Measurements from ENCODE around the gene ADCK1.
"Not testable (repeated sequence)": the region's sequence is repeated elsewhere in the genome, so short reads cannot be mapped to it uniquely, and the experiment has no call there.

ADCK1 gene

DNA sequence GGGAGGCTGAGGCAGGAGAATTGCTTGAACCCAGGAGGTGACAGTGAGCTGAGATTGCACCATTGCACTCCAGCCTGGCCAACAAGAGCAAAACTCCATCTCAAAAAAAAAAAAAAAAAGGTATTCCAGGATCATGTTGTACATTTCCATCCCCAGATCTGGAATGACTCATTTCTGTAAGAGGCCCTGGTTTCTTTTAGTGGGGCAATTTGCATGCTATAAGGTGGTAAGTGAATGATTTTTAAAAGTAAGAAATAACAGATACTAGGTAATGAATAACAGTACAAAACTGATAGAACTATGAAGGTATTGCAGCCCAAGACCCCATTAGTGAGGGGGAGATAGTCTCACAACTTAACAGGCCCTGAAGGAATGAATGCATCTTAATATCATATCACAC is 17.7 kb upstream of the ADCK1 start:
- no peaks in the 10 kb centered on the region for H3K9me3 ChIP-seq (ENCODE audit: control insufficient read depth, low read length)
- H3K4me1 ChIP-seq = no peaks in the 10 kb centered on the region
- TF ChIP-seq, protein P1, sequence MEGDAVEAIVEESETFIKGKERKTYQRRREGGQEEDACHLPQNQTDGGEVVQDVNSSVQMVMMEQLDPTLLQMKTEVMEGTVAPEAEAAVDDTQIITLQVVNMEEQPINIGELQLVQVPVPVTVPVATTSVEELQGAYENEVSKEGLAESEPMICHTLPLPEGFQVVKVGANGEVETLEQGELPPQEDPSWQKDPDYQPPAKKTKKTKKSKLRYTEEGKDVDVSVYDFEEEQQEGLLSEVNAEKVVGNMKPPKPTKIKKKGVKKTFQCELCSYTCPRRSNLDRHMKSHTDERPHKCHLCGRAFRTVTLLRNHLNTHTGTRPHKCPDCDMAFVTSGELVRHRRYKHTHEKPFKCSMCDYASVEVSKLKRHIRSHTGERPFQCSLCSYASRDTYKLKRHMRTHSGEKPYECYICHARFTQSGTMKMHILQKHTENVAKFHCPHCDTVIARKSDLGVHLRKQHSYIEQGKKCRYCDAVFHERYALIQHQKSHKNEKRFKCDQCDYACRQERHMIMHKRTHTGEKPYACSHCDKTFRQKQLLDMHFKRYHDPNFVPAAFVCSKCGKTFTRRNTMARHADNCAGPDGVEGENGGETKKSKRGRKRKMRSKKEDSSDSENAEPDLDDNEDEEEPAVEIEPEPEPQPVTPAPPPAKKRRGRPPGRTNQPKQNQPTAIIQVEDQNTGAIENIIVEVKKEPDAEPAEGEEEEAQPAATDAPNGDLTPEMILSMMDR (IDR thresholded peaks at IDR 0.05) = no peak
- no peak overlapping the region for H3K4me2 ChIP-seq (ENCODE audit: low read length)
- no peak overlapping the region for H3K9ac ChIP-seq
- H3K27ac ChIP-seq = no peak overlapping the region
- H3K36me3 ChIP-seq (ENCODE audit: control insufficient read depth, insufficient read depth, low read length) = no peaks in the 10 kb centered on the region
- H3K27me3 ChIP-seq (ENCODE audit: control insufficient read depth, insufficient read depth, low read length) = no peaks in the 10 kb centered on the region
- H3K4me3 ChIP-seq (ENCODE audit: low read depth, low read length) = no peak overlapping the region
- H2AFZ ChIP-seq = no peak overlapping the region
- no peaks in the 10 kb centered on the region for H3K79me2 ChIP-seq

DNA sequence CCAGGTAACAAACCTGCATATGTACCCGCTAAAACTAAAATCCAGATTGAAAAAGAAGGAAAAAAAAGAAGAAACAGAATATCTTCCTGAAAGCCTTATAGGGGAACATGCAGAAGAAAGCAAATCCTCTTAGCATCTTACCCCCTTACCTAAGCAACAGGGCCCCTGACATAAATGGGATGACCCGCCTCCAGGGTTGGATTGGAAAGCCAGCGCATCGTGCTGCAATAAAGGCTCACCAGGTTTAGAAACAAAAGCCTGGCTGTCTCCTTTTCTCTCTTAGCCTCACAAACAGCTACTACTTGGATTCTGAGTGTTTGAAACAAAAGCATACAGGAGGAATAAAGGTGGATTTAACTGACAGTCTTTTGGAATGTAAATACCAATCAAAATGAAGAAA is 13.8 kb upstream of the ADCK1 start:
- Histone ChIP-seq H3K4me1 (no peaks in the 10 kb centered on the region), H2AFZ (no peak overlapping the region), H3K79me2 (no peaks in the 10 kb centered on the region), H3K4me2 (ENCODE audit: low read length) (no peak overlapping the region), H3K27ac (no peak overlapping the region), H3K4me3 (ENCODE audit: low read depth, low read length) (no peak overlapping the region), H3K9me3 (ENCODE audit: control insufficient read depth, low read length) (no peaks in the 10 kb centered on the region), H3K36me3 (ENCODE audit: control insufficient read depth, insufficient read depth, low read length) (no peaks in the 10 kb centered on the region), H3K27me3 (ENCODE audit: control insufficient read depth, insufficient read depth, low read length) (no peaks in the 10 kb centered on the region), H3K9ac (no peak overlapping the region)
- TF ChIP-seq, protein P1 (IDR thresholded peaks at IDR 0.05) = no peak

DNA sequence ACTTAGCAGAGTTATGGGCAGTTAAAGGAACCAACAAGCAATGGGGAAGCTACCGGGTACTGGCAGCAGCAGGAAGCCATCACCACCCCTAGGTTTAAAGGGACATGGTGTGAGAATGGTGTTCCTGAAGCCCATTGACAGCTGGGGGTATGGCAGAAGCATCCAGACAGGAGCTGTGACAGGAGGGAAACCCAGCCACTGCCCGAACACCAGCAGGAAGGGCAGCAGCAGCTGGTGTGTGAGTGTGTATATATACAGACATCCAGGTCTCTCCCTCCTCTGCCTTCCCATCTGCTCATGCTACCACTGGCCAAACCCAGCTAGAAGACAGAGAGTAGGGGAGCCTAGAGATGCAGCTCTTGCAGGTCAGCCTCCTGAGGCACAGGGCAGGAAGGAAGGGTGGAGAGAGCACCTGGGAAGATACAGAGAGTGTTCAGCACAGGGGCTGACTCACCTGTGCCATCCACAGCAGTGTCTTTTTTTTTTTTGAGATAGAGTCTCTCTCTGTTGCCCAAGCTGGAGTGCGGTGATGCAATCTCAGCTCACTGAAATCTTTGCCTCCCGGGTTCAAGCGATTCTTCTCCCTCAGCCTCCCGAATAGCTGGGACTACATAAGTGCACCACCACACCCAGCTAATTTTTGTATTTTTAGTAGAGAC is 9.2 kb upstream of the ADCK1 start:
- Histone ChIP-seq H3K9ac (no peak overlapping the region), H3K9me3 (ENCODE audit: control insufficient read depth, low read length) (no peaks in the 10 kb centered on the region), H3K4me1 (no peaks in the 10 kb centered on the region), H3K36me3 (ENCODE audit: control insufficient read depth, insufficient read depth, low read length) (no peaks in the 10 kb centered on the region), H3K4me2 (ENCODE audit: low read length) (no peak overlapping the region), H3K27me3 (ENCODE audit: control insufficient read depth, insufficient read depth, low read length) (no peaks in the 10 kb centered on the region), H3K27ac (no peak overlapping the region), H2AFZ (no peak overlapping the region), H3K4me3 (ENCODE audit: low read depth, low read length) (no peak overlapping the region), H3K79me2 (no peaks in the 10 kb centered on the region)
- TF ChIP-seq, protein P1 (IDR thresholded peaks at IDR 0.05) = no peak

DNA sequence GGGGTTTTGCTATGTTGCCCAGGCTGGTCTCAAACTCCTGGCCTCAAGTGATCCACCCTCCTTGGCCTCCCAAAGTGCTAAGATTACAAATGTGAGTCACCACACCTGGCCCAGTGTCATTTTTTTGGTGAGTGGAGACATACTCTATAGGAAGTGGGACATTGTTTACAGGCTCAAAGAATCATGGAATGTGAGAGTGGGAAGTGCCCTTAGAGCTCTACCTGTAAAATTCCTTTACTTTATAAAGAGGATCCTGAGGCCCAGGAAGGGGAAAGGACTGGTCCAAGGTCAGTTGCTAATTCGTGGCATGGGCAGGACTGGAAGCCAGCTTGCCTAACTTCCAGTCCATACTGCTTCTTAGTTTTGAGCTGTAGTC is 8.7 kb upstream of the ADCK1 start:
- Histone ChIP-seq H3K4me2 (ENCODE audit: low read length) (no peak overlapping the region), H2AFZ (no peak overlapping the region), H3K9me3 (ENCODE audit: control insufficient read depth, low read length) (no peaks in the 10 kb centered on the region), H3K36me3 (ENCODE audit: control insufficient read depth, insufficient read depth, low read length) (no peaks in the 10 kb centered on the region), H3K4me3 (ENCODE audit: low read depth, low read length) (no peak overlapping the region), H3K9ac (no peak overlapping the region), H3K27me3 (ENCODE audit: control insufficient read depth, insufficient read depth, low read length) (no peaks in the 10 kb centered on the region), H3K27ac (no peak overlapping the region), H3K4me1 (no peaks in the 10 kb centered on the region), H3K79me2 (no peaks in the 10 kb centered on the region)
- TF ChIP-seq, protein P1 (IDR thresholded peaks at IDR 0.05) = no peak

DNA sequence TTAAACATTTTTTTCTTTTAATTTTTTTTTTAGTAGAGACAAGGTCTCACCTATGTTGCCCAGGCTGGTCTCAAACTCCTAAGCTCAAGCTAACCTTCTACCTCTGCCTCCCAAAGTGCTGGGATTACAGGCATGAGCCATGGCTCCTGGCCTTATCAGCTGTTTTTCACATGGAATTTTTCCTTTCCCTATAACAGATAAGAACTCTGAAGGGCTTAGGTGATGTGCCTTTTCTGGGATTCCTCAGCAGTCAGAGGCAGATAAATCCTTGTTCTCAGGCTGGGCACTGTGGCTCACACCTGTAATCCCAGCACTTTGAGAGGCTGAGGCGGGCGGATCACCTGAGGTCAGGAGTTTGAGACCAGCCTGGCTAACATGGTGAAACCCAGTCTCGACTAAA is 6.7 kb upstream of the ADCK1 start:
- not testable (repeated sequence) for H3K9ac ChIP-seq; H3K9me3 ChIP-seq (ENCODE audit: control insufficient read depth, low read length); H3K4me1 ChIP-seq; H3K36me3 ChIP-seq (ENCODE audit: control insufficient read depth, insufficient read depth, low read length); H3K4me2 ChIP-seq (ENCODE audit: low read length); H3K4me3 ChIP-seq (ENCODE audit: low read depth, low read length); H3K79me2 ChIP-seq; H3K27ac ChIP-seq; H2AFZ ChIP-seq; H3K27me3 ChIP-seq (ENCODE audit: control insufficient read depth, insufficient read depth, low read length)

All from parathyroid adenoma (tissue), 2 donors.